HG03095 (cell line): ENCODE results near the gene CNRIP1.
"Not testable (repeated sequence)": the region's sequence is repeated elsewhere in the genome, so short reads cannot be mapped to it uniquely, and the experiment has no call there.

Experiments used
- ATAC-seq: cut with Tn5 transposase; IDR thresholded peaks from one replicate; pipeline ENCODE4 v1.9.1; 2021; ENCODE audit warnings: moderate library complexity; ENCODE audit not compliant: unreplicated experiment

Gene CNRIP1, protein sequence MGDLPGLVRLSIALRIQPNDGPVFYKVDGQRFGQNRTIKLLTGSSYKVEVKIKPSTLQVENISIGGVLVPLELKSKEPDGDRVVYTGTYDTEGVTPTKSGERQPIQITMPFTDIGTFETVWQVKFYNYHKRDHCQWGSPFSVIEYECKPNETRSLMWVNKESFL

DNA sequence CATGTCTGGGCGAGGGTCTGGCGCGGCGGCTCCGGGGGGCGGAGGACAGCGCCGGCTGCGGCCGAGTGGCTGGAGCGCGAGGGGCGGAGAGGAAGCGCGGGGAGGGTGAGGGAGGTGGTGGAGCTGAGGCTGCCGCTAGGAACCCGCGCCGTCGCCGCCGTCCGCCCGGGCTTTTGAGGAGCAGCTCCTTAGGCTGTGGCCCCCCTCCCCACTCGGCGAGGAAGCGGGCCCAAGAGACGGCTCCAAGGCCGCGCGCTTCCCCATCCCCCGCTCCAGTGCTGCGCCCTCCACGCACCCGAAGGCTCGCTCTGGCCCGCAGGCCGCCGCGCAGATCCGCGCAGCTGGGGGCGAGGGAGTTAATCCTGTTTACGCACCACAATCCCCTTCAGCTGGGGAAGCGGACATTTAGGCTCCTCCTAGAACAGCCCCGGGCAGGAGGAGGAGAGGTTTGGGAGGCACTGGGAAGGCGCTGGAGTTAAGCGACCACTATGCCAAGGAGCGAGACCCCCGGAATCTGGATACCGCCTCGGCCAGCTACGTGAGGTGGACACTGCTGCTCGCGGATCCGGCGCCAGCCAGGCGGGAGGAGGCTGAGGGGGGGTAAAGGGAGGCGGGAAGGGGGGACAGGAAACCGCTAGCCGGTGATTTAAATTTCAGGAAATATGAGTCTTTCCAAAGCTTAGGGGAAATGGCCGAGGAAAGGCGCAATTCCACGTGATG, at the start of gene CNRIP1:
Gene CNRIP1 (minus strand): TSS at position 552 of the 720 bp plus-strand sequence. CDS start 549 bp downstream, at position 3.
- ATAC-seq, result no peak

DNA sequence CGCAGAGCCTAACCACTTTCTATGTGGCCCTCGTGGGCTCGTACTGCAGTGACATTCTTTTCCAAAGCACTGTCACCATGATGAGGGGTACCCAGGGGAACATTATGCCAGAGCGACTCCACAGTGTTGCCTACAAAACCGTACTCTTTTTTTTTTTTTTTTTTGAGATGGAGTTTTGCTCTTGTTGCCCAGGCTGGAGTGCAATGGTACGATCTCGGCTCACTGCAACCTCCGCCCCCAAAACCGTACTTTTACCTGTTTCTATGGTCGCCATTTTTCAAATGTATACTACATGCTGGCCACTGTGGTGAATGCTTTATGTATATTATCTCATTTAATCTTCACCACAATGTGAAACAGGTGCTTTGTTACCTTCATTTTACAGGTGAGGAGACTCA, 49.6 kb upstream of the CNRIP1 start:
- no peak for ATAC-seq

DNA sequence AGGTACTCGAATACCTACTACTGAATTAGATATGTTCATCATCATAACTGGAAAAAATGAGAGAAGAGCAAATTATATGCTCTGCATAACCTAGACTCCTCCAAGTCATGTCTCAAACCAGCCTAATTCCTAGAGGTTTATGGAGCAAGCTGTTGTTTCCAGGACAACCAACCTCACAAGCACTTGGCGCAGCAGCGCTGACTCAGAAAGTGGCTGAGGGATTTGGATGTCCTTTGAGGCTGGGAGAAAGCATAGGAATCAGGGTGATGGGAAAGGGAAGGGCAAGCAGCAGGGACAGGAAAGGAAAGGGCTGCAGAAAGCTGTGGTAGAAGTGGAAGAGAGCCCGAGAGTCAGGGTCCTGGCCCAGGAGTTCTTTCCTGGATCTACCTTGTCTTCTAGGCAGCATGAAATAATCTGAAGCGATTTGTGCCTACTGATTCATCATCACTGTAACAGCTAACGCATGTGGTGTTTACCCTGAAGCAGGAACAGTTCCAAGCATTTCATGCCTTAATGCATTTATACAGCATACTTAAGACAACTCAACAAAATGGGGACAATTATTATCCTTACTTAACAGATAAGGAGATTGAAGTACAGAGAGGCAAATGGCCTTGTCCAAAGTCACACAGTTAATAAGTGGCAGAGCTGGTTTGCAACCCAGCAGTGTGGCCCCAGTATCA, 49.0 kb upstream of the CNRIP1 start:
- ATAC-seq, result no peak

DNA sequence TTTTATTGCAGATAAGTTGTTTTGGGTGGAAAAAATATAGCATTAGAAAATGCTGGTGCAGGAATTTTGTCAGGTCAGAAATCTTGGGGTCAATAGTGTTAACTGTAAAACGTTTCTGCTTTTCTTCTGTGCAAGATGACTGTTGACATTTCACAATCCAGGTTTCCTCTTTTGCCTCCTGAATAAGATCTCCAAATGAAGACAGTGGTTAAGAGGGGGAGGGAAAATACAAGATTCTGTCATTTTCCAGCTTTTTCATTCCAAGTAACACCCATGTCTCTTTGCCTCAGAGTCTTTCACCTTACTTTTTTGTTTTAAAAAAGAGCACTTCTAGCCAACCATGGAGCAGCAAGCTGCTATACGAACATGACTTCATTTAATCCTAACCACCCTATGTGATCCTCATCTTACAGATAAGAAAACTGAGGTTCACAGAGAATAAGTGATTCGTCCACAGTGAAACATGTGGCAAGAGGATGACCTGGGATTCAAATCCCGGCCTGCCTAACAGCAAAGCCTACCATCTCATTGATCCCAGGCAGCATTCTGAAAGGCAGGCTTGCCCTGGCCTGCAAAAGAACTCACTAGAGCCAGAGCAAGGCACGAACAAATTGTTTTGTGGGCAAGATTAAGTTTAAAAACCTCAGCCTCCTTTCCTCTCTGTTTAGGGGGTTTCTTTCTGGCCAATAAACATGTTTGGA, 48.4 kb upstream of the CNRIP1 start:
- ATAC-seq, result no peak

DNA sequence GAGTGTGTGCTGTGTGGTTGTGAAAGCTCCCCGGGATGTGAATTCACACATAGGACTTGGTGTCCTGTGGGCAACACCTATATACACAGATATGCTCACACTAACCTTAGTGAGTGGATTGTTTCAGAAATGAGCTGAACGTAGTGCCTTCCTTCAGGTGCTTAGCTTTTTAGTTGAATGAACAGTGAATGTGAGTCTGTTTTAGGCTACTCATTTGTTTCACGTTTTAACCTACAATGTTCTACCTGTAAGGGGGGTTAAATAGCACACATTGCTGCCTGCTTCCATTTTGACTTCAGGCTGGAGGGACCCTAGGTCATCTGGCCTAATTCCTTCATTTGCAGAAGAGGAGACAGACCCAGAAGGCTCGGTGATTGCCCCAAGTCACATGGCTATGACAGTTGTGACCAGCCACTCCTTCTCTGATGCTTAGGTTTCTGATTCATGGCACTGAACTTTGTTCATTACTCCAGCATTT, 46.4 kb upstream of the CNRIP1 start:
- peak; percentile 49 for ATAC-seq

DNA sequence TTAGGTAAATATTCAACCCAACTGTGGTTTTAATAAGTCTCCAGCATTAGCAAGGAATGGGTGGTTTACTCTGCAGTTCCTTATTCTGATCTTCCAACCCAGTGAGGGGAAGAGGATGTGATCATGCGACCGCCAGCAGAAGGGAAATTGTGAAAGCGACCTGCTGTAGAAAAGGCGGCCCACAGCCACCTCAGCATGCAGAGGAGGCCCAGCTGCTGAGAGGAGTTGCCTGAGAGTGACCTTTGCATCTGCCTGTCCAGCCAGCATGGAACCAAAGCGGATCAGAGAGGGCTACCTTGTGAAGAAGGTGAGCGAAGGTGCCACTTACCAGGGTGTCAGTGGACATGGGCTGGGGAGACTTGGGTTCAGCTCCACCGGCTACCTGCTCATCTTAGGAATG, 45.3 kb upstream of the CNRIP1 start, which contains the start of gene PLEK:
Gene PLEK (plus strand): TSS at position 196 of the 400 bp plus-strand sequence. CDS start 70 bp downstream, at position 266.
- ATAC-seq, result peak; percentile 59

DNA sequence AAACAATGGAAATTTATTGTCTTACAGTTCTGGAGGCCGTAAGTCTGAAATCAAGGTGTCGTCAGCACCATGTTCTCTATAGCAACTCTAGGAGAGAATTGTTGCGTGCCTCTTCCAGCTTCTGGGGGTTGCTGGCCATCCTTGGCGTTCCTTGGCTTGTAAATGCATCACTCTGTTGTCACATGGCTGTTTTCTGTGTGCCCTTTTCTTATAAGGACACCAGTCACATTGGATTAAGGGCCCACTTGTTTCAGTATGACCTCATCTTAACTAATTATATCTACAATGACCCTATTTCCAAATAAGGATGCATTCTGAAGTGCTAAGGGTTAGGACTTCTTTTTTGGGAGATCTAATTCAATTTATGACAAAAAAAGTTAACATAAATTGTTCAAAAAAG, 44.0 kb upstream of the CNRIP1 start:
- no peak for ATAC-seq

DNA sequence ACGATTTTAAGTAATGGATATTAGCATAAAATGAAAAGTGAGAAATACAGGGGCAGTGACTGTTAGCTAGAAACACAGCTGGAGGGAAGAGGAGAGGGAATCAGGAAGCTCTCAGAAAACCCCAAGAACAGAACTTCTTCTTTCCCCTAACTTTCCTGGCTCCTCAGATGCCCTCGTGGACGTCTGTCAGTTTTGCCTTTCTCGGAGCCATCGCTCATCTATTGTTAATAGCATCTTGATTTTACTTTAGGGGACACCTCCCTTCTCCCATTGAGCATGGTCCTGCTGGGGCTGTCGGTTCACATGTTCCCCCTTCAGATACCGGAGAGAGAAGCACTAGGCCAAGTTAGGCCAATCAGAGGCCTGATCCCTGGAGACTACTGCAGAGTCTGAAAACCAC, 43.0 kb upstream of the CNRIP1 start:
- ATAC-seq, result no peak

DNA sequence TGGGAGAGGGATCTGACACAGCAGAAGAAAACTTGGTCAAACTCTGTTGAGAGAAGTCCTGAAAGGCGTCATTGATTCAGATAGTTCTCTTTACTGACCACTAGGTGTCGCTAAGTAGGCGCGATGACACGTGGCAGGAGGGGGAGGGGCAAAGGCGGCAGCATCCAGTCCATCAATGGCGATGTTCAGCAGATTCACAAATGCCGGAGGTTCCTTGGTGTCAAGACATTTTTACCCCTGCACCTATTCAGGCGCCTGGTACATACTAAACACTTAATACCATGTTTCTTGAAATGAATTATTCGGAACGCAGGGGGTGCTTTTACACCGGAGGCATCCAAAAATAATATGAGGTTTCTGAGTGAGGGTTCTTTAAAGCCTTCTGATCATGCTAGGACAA, 42.3 kb upstream of the CNRIP1 start:
- no peak for ATAC-seq

DNA sequence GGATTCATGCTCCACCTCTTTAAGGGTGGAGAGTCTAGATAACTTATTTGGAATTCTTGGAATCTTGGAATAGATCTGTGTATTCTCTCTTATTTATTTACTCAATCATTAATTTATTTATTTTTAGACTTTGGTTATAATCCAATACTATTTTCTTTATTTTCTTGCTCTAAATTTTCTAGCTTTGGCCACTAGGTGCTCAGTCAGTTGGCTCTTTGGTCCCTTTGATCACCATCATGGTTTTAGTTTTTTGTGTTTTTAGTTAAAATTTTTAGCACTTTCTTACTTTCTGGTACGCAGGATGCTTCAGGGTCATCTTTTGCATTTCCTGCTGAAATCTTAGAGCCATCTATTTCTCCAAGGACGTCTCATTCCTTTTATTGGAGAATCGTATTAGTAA, 40.1 kb upstream of the CNRIP1 start:
- ATAC-seq, result no peak

DNA sequence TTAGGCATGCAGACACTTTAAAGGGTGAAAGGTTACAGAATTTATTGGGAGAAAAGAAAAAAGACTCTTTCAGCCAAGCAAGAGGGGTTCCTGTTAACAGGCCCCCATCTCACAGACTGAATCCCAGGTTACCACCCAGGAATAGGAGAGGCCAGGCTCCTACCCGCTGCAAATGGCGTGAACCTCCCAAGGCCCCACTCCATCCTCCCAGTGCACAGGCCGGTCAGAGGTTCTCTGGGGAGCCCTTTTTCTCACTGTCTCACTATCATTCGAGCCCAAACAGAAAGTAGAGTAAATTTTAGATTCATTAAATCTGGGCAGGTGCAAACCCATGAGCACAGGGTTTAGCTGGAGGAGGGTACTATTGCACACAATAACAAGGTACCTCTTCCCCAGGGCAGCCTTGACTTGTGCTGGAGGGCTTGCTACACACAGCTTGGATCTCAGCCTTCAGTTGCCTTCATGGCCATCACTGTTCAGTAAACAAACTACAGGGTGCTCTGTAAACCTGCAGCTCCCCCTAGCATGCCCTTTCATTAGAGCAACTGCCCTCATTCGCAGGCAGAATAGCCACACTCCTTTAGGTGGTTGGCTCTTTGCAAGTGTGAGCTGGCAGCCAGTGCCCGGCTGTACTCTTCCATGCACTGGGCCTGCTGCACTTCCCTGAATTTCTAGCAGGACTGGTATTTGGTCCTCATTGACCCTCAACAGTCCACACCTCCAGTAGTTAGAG, 38.0 kb upstream of the CNRIP1 start:
- ATAC-seq, result peak; percentile 56

DNA sequence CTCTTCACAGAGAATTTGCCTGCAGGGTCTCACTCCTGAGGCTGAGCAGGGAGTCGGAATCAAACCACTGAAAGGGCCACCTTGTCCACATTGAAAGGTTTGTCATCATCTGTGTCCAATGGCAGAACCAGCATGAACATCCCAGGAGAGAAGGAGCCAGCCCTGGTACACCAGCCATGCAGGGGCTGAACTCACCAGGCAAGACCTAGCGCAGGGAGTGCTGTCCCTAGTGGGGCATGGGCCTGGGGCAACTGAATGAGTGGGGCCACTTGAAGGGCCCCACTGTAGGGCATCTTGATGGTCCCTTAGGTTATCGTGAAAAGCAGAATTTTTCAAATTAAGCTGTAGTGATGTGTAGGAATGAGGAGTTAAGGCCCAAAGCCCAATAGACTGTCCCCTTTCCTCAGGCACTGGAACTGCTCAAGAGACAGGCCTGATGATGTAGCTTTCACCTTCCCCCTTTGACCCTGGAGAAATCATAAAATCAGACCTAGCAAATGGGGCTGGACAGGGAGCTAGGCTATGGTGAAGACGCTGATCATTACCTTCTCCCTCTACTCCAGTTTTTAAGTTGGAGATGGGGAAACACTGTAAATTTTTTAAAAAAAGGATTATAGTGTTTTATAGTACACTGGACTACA, 37.0 kb upstream of the CNRIP1 start:
- ATAC-seq, result no peak

DNA sequence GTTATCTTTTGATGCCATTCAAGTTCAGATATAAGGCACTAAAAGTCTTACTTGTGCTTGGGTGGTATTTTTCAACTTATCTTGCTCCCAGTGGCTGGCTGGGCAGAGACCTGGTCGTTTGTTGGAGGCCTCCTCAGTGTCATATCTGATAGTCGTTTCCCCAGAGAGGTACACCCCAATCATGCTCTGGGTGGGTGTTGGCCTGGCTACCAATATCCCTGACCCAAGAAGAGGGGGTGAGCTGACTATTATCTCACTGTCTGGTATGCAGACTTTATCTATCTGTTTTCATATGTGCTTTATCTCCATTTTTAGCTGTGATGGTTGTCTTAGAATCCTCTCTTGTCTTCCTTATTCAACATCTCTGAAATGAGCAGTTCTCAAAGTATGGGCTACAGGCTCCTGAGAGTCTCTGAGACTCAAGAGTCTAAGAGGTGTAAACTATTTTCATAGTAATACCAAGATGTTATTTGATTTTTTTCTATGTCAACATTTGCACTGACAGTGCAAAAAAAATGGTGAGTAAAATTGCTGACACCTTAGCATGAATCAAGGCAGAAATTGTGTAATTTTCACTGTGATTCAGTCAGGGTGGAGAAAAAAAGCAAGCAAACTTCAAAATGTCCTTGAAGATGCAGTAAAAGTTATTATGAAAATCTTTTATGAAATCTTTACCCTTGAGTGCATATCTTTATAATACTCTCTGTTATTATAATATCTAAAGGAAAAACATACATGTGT, 33.1 kb upstream of the CNRIP1 start:
- ATAC-seq, result no peak

DNA sequence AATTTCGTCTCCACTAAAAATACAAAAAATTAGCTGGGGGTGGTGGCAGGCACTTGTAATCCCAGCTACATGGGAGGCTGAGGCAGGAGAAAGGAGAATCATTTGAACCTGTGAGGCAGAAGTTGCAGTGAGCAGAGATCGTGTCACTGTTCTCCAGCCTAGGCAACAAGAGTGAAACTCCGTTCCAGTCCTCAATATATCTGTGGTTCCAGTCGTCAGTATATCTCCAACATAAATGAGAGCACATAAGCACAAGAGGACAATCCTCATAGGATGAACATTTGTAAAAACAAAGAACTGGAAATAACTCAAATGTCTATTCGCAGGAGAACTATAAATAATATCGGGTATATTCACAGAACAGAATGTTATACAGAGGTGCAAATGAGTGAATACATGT, 32.2 kb upstream of the CNRIP1 start:
- ATAC-seq, result no peak

DNA sequence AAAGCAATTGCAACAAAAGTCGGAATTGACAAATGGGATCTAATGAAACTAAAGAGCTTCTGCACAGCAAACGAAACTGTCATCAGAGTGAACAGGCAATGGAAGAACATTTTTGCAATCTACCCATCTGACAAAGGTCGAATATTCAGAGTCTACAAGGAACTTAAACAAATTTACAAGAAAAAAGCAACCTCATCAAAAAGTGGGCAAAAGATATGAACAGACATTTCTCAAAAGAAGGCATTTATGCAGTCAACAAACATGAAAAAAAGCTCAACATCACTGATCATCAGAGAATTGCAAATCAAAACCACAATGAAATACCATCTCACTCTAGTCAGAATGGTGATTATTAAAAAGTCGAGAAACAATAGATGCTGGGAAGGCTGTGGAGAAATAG, 29.3 kb upstream of the CNRIP1 start:
- not testable (repeated sequence) for ATAC-seq

DNA sequence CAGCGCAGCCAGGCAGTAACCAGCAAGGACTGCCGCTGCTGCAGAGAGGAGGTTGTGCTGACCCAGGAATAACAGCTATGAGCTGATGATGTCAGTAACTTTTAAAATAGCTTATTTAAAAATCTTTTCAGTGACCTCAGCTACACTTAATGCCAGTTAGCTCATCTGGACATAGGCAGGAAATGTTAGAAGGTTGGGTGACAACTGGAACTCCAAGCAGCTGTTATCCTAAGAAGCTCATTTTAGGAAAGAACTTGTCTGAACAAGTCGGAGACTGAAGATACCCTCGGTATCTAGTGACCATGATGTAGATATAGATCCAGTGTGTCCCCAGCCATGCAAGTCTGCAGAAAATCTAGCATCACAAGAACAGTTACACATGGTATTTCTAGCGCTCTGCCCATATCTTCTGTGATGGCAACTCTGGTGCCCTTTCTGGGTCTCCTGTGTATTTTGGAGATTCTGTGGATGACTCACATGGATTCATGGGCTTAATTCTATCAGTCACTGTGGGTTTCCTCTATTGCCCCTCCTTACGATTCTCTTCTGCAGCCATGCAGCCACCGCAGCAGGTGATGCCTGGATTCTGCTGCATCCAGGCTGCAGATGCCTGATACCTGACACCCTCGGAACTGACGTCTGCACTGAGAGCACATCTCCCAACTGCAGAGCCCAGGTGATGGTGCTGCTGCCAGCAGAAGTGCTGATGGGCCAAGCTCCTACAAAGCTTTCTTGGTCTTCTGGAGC, 25.6 kb upstream of the CNRIP1 start:
- no peak for ATAC-seq

DNA sequence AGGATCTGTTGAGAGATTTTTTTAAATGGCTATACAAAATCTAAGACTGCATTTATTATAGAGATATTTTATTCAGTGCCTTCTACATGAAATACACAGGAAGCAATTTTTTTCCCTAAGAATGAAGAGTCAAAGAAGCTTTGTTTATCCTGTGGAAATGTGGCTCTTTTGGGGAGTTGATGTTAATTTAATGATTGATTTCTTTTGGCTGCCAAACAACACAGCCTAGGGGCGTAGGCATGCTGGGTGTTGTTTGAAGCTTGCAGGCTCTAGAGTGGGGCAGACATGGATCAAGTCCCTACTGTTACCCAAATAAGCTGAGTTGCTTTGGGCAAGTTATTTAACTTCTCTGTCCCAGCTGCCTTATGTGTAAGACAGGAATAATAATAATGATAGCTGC, 24.3 kb upstream of the CNRIP1 start:
- no peak for ATAC-seq

DNA sequence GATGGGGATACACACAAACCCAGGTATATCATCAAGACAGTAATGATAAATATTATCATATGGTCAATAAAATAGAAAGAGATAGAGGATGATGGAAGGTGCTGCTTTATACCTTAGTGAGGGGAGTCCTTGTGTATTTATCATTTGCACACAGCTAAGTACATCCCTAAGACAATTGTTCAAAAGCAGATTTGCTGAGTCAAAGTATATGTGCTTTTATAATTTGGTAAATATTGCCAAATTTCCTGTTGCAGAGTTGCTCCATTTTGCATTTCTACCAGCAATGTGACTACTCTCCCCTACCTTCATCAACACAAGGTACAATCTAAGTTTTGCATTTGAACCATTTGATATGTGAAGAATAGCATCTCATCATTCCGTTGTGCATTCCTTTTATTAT, 22.7 kb upstream of the CNRIP1 start:
- no peak for ATAC-seq

DNA sequence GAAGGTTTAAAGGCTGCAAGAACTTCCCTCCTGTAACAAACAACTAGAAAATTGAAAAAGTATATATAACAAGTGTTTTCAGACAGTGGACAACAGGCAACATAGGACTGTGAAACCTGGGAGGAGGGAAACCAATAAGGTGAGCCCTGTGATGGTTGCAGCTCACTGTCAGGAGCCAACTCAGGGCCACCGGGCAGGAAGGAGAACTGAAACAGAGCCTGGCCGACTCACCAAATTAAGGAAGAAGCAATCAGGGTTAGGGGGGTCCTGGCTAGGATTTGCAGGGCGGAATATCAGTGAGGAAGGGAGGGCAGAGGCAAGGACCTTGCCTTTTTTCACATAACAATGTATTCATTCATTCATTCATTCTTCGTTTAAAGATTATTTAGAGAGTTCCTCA, 21.8 kb upstream of the CNRIP1 start:
- no peak for ATAC-seq
